Prostate gland (tissue), 2 donors: ENCODE data around the gene DOP1B. TPM values are rescaled to one million over a fixed set of nuclear protein-coding genes. Genes with fewer than 3 reads are reported as not detected.
A peak's percentile ranks its signal among the peaks of the same experiment; 100 is the strongest.

Experiments
- DNase-seq: peaks from one replicate; pipeline ENCODE4 v3.0.0-alpha.2; 2019; ENCODE audit warnings: low spot score
- H3K27ac ChIP-seq, 2 donors: fragments of 200-600 bp; sonication (generic); 2 replicates each; pipeline ENCODE4 v1.5.1; 2017 to 2019
- H3K27me3 ChIP-seq: fragments of 200-600 bp; sonication (generic); replicated peaks from 2 replicates; pipeline ENCODE4 v1.5.1; 2019; ENCODE audit not compliant: insufficient read depth
- H3K36me3 ChIP-seq, 2 donors: fragments of 200-600 bp; sonication (generic); 1 replicate in 1 of 2; 2 replicates in 1 of 2; pipeline versions ENCODE4 v1.5.1 to v1.8.1; 2017 to 2019
- H3K4me1 ChIP-seq: fragments of 200-600 bp; sonication (generic); replicated peaks from 2 replicates; pipeline ENCODE4 v1.5.1; 2019
- H3K4me3 ChIP-seq, 2 donors: fragments of 200-600 bp; sonication (generic); 2 replicates each; pipeline ENCODE4 v1.5.1; 2017 to 2019
- H3K9me3 ChIP-seq: fragments of 200-600 bp; sonication (generic); 2 replicates; pipeline ENCODE4 v1.5.1; 2017
- POLR2A ChIP-seq: fragments of 450-650 bp; IDR thresholded peaks from one replicate; pipeline ENCODE4 v1.6.1; 2016; ENCODE audit warnings: antibody characterized with exemption, mild to moderate bottlenecking
- POLR2AphosphoS5 ChIP-seq: sonication (generic); formaldehyde crosslinking; IDR thresholded peaks from one replicate; pipeline ENCODE4 v1.6.1; 2017; ENCODE audit warnings: antibody characterized with exemption
- WGBS: methylation state at CpG from one replicate; pipeline ENCODE4 v1.1.5; 2018; 5-methylcytosine and 5-hydroxymethylcytosine counted together
- intact Hi-C: fragments of 100-400 bp; cut with DNase I; formaldehyde crosslinking; loops from one replicate; pipeline ENCODE4 v1.14.2; 2022
- total RNA-seq, 2 donors: library from RNA; depleted of rRNA; stranded (reverse); fragments of >200 nt; gene quantifications; one replicate each; pipeline ENCODE4 v1.1.0, GENCODE V29; 2016
- TF ChIP-seq, protein P1 (sequence below), 4 experiments: fragments of 200-600 bp in 2 of 4; fragments of 450-650 bp in 2 of 4; sonication (generic) in 2 of 4; IDR thresholded peaks; 1 replicate in 3 of 4; 2 replicates in 1 of 4; pipeline ENCODE4 v1.5.1; 2016 to 2019; ENCODE audit warnings: antibody characterized with exemption in 4 of 4, mild to moderate bottlenecking in 2 of 4, moderate library complexity in 2 of 4

Gene DOP1B, protein sequence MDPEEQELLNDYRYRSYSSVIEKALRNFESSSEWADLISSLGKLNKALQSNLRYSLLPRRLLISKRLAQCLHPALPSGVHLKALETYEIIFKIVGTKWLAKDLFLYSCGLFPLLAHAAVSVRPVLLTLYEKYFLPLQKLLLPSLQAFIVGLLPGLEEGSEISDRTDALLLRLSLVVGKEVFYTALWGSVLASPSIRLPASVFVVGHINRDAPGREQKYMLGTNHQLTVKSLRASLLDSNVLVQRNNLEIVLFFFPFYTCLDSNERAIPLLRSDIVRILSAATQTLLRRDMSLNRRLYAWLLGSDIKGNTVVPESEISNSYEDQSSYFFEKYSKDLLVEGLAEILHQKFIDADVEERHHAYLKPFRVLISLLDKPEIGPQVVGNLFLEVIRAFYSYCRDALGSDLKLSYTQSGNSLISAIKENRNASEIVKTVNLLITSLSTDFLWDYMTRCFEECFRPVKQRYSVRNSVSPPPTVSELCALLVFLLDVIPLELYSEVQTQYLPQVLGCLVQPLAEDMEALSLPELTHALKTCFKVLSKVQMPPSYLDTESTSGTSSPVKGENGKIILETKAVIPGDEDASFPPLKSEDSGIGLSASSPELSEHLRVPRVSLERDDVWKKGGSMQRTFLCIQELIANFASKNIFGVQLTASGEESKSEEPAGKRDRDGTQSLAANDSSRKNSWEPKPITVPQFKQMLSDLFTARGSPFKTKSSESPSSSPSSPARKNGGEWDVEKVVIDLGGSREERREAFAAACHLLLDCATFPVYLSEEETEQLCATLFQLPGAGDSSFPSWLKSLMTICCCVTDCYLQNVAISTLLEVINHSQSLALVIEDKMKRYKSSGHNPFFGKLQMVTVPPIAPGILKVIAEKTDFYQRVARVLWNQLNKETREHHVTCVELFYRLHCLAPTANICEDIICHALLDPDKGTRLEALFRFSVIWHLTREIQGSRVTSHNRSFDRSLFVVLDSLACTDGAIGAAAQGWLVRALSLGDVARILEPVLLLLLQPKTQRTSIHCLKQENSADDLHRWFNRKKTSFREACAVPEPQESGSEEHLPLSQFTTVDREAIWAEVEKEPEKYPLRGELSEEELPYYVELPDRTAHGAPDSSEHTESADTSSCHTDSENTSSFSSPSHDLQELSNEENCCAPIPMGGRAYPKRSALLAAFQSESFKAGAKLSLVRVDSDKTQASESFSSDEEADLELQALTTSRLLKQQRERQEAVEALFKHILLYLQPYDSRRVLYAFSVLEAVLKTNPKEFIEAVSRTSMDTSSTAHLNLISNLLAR (N-terminal part only)
- 10 to 100 TPM; 28.4 to 93.3 TPM for total RNA-seq

DNA sequence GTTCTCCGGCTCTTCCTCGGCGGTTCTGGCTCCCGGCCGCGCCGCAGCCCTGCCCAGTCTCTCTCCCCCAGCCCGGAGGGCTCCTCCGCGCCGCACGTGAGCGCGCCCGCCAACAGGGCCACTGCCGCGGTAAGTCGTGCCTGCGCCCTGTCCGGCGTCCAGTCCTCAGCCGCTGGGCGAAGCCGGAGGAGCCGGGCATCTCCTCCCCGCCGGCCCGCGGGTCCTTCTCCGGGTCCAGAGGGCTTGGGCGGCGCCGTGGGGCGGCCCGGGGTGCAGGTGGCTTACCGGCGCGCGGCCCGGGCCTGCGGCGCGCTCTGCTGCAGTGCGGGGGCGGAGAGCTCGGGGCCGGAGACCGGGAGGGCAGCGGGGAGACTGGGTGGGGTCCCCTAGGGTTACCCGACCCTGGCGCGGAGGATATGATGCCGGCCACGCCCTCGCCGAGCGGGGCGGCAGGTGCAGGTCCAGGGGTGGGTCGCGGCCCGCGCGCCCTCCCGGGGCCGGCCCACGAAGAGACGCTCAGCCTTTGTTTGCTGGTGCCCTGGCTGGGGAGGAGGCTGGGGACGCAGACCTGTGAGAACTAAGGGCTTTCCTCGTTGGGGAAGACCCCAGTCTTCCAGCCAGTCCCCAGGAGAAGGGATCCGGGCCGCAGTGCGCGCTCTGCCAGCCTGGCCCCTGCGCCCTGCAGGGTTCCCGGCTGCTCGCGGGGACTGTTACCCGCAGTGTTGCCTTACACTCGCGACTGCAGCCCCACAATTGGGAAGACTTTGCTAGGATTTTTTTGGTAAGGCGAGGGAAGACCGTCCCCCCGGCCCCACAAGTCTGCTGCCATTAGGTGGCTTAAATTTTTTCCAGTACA lies at the start of gene DOP1B:
TSS of gene DOP1B (plus strand) at position 10 of the 856 bp plus-strand sequence. CDS start 7,910 bp downstream, outside the sequence.
- under 1% methylated on average over 69 of the region's 83 CpGs for WGBS
- no peak for TF ChIP-seq POLR2AphosphoS5
- peak; percentile 95 for TF ChIP-seq POLR2A
- TF ChIP-seq, protein P1, sequence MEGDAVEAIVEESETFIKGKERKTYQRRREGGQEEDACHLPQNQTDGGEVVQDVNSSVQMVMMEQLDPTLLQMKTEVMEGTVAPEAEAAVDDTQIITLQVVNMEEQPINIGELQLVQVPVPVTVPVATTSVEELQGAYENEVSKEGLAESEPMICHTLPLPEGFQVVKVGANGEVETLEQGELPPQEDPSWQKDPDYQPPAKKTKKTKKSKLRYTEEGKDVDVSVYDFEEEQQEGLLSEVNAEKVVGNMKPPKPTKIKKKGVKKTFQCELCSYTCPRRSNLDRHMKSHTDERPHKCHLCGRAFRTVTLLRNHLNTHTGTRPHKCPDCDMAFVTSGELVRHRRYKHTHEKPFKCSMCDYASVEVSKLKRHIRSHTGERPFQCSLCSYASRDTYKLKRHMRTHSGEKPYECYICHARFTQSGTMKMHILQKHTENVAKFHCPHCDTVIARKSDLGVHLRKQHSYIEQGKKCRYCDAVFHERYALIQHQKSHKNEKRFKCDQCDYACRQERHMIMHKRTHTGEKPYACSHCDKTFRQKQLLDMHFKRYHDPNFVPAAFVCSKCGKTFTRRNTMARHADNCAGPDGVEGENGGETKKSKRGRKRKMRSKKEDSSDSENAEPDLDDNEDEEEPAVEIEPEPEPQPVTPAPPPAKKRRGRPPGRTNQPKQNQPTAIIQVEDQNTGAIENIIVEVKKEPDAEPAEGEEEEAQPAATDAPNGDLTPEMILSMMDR (IDR thresholded peaks at IDR 0.05) = no peak
- Histone ChIP-seq H3K4me3 (peak within 1 kb of the TSS; percentile 95 to 98), H3K9me3 (no peaks in the 10 kb centered on the region), H3K27ac (peak within 1 kb of the TSS; percentile 86 to 93), H3K4me1 (no peaks in the 10 kb centered on the region), H3K27me3 (no peaks in the 10 kb centered on the region), H3K36me3 (no peaks in the 10 kb centered on the region)
- intact Hi-C loops = loop anchor here (2.0 to 10.0 kb wide), 2 partner anchors 98 to 164 kb away; partner anchors contain the start of gene MORC3
- DNase-seq = no peak

DNA sequence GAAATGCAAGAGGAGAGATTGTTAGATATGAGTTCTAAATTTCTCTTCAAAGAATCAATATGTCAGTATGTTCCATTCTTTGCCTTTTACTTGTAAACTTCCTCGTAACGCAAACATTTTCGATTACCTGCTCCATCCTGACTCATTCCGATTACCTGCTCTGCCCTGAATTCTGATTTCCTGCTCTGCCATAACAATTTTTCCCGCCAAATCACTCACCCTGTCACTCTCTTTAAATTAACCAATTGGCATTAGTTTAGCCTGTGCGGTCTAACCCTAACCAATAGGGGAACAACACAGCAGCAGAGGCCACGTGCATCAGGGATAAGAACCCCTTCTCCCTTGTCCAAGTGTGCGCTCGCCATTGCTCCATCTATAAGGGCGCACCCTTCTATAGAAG lies 46.8 kb upstream of the DOP1B start:
- Histone ChIP-seq H3K4me1 (no peaks in the 10 kb centered on the region), H3K27ac (no peak overlapping the region), H3K4me3 (no peak overlapping the region), H3K9me3 (no peaks in the 10 kb centered on the region), H3K27me3 (no peaks in the 10 kb centered on the region), H3K36me3 (no peaks in the 10 kb centered on the region)
- no peak for TF ChIP-seq POLR2AphosphoS5
- TF ChIP-seq, protein P1 (IDR thresholded peaks at IDR 0.05) = no peak
- no peak for TF ChIP-seq POLR2A
- WGBS = 93% methylated on average over 10 of the region's 10 CpGs
- intact Hi-C loops = no loop called here
- no peak for DNase-seq

DNA sequence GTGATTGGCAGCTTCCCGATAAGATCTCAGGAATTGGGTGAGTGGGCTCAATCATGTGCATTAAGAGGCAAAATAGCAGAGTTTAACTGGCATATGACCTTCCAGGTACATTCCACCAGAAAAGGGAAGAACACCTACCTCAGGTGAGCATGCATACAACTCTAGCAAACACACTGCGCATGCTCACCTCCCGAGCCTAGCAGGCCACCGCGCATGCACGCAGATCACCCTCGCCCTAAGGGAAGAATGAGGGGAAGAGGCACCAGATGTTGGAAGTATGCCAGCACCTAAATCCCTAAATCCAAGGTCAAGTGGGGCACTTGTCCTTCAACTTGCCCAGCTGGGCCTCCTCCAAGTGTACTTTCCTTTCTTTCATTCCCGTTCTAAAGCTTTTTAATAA lies 45.4 kb upstream of the DOP1B start:
- 91% methylated on average over 8 of the region's 8 CpGs for WGBS
- Histone ChIP-seq H3K27ac (no peak overlapping the region), H3K27me3 (no peaks in the 10 kb centered on the region), H3K9me3 (no peaks in the 10 kb centered on the region), H3K4me1 (no peaks in the 10 kb centered on the region), H3K36me3 (no peaks in the 10 kb centered on the region), H3K4me3 (no peak overlapping the region)
- TF ChIP-seq POLR2A (no peak), POLR2AphosphoS5 (no peak)
- TF ChIP-seq, protein P1 (IDR thresholded peaks at IDR 0.05) = no peak
- intact Hi-C loops = no loop called here
- no peak for DNase-seq
